ENCODE measurements around the gene EPB41L2.
A peak's percentile ranks its signal among the peaks of the same experiment; 100 is the strongest.

EPB41L2 gene

GRCh38 chr6:131061041-131061750, 1.8 kb downstream of the EPB41L2 start:
- peak; percentile 51 for DNase-seq

DNA sequence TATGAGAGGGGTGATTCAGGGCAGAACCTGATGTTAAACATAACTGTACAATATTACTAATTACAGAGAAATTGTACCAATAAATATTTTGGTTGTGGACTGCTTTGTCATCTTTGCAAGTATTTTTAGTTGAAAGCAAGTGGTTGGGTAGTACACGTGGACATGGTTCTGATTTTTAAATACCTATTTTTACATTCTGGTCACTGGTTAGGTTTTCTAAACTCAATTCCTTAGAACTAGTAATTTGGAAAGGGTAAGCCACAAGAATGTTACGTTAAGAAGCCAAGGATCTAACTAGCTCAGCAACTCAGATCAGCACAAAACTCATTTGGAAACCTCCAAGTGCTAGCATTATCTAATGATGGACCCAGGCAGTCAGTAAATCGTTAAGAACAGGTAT, 2.7 kb downstream of the EPB41L2 start:
- peak; percentile 52 for DNase-seq

- peak; percentile 47 for DNase-seq
Observed at GRCh38 chr6:131059486-131059885, 3.6 kb downstream of the EPB41L2 start.

DNA sequence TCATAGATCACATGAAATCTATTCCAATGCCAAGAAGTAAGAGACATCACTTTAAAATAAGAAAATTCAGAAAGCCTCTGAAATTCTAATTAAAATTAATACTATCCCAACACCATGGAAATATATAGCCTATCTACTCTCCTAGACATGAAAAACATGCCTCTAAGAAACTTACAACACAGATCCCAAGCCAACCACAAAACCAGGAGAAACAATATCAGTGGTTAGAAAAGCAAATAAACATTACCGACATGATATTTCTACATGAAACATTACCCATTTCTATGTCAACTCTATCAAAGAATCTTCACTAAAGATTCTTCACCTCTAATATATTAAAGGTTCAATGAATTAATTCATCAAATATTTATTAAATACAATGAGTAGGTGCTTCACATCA, 4.8 kb downstream of the EPB41L2 start:
- no peak for DNase-seq

- no peak for DNase-seq
Observed at GRCh38 chr6:131054392-131055250, 8.4 kb downstream of the EPB41L2 start.

DNA sequence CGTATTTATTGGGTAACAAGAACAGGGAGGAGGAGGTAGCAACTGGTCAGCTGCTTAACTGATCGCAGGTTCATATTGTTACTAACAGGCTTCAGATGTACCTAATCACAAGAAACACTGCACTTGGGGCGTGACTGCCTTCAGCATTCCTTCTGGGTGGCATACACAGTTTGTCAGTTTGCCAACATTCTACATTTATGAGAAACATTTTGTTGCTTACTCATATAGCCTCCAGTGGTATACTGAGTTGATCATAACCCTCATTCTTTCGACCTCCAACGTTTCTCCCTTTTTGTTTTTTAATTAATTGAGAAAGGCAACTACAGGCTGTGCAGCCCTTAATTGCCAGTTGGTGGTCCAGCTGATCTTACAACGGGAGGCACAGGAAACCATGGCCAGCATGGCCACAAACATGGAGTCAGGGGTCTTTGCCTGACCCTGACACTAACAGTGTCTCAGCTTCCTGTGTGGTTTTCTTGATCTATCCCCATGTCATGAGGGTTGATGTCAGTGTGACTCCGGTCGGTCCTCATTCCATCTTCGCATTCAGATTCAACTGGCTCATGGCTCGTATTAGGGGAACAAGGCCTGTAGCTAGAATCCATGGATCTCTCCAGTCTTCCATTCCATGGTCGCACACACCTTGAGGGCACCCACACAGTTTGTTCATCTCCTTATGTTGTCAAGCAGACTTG, 9.4 kb downstream of the EPB41L2 start:
- no peak for DNase-seq

DNA sequence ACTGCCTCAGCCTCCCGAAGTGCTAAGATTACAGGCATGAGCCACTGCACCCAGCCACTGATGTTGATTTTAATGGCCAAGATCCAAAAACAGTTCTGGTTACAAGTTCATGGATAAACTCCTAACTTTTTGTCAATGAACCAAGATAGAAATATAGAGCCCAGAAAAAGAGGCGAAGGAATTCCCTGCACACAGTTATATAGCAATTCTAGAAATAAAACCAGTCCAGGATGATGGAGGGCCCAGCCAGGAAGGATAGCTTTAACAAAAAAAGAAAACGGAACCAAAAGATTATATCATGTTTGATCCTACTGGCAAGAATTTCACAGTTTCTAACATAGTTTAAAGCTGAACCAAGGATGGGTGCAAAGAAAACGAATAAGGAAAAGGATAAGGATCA, 10.9 kb downstream of the EPB41L2 start:
- DNase-seq = no peak

- no peak for DNase-seq
Observed at GRCh38 chr6:131051341-131051740, 11.7 kb downstream of the EPB41L2 start.

DNA sequence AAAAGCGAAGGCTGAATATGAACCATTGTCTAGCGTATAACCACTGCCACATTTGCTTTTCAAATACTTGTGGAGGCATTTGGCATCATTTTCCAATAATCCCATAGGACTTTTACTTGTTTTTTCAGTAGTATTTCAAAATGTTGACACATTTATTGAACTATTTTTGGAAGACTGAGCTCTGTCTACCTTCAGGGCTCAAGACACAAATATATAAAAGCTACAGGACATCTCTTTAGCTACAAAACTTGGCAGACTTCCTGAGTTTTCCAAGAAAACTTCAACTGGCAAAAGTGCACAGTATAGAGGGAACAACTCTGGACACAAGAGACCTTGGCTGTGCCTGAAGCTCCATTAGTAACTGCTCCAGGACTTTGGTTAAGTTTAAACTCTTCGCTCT, 13.4 kb downstream of the EPB41L2 start:
- DNase-seq = peak; percentile 68

- DNase-seq = peak; percentile 80
Observed at GRCh38 chr6:131048933-131049515, 14.0 kb downstream of the EPB41L2 start.

DNA sequence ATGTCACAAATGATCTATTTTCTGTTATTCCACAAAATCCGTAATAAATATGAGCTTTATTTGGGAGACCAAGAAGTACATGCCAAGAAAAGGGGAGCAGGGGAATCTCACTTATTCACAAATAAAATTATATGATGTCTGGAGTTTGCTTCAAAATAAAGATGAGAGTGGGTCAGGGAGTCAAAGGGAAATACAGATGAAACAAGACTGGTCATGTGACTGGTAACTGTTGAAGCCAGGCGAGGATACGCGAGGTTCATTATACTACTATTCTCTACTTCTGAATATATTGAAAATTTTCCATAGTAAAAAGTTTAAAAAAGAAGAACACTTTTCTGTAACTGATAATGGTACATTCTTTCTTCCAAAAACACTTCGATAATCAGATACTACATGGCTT, 14.6 kb downstream of the EPB41L2 start:
- DNase-seq = no peak

GRCh38 chr6:131045139-131045538, 17.9 kb downstream of the EPB41L2 start:
- DNase-seq = no peak

DNA sequence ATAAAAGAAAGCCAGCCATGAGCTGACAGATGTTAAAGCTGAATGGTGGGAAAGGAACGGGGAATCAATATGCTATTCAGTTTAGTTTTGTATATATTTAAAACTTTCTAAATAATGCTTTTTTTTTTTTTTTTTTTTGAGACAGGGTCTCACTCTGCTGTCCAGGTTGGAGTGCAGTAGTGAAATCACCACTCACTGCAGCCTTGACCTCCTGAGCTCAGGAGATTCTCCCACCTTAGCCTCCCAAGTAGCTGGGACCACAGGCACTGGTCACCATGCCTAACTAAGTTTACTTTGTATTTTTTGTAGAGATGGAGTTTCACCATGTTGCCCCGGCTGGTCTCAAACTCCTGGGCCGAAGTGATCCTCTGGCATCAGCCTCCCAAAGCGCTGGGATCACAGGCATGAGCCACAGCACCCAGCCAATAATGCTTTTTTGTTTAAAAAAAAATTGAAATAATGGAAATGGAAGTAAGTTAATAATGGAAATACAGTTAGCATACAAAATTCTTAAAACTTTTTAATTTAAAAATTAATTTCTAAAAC, 19.1 kb downstream of the EPB41L2 start:
- DNase-seq = no peak

DNA sequence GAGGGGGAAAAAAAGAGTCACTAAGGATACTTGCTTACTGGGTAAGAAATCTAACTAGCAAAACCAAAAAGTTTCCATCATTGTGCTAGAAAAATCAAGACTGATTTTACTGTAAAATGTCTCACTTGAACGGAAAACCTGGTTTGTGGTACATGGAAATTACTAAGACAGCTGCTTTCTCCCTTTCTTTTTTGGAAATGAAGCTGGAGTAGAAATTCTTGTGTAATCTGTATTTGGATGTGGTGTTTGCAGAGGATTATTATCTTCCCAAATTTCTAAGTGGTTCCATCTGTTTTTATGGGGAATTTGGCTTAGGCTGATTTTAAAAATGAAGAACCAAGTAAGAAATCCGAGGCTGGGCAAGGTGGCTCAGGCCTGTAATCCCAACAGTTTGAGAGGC, 20.4 kb downstream of the EPB41L2 start:
- peak; percentile 70 for DNase-seq

DNA sequence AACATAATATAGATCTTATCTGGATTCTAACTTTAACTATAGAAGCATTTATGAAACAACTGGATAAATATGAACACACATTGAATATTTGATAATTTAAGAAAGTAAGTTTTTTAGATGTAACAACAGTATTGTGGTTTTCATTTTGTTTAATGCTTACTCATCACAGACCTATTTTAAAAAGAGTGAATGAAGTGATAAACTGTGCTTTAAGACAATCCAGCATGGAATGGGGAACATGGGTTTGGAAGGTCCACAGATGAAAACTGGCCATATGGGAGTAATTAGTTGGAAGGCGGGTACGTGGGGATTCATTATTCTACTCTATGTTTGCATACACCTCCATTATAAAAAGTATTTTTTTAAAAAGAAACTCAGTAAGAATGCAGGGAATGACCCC, 21.2 kb downstream of the EPB41L2 start:
- DNase-seq = peak; percentile 71

- no peak for DNase-seq
Observed at GRCh38 chr6:131040866-131041265, 22.2 kb downstream of the EPB41L2 start.

GRCh38 chr6:131039345-131039680, 23.7 kb downstream of the EPB41L2 start:
- no peak for DNase-seq

DNA sequence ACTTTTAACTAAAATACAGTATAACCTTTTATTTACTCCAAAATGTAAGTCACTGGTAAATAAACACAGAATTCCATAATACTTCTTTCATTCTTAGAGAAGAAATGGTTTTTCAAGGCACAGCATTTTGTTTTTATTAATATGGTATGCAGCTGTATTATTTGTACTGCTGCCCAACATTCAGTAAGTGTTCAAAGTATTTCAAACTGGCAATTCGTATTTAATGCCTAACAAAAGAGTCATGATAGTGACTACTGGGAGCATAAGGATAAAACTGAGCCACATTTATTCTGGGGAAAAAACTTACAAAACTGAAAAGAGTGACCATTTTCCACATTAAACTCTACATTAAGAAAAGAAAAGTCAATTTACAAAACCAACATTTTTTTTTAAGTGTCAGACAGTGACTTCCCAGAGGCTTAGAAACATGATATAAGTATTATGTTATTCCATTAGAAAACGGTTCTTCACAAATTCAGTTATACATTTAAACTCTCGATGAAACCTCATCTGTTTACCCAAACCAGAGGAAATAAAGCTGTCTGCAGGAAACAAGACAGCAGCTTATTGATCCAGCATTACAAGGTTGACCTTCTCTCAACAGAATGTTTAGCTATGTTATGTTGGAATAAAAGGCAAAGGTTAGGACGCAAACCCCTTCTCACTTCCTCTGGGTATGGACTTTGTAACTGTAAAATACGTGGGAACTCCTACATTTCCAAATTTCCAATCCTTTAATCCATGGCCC, 24.3 kb downstream of the EPB41L2 start:
- peak; percentile 71 for DNase-seq

DNA sequence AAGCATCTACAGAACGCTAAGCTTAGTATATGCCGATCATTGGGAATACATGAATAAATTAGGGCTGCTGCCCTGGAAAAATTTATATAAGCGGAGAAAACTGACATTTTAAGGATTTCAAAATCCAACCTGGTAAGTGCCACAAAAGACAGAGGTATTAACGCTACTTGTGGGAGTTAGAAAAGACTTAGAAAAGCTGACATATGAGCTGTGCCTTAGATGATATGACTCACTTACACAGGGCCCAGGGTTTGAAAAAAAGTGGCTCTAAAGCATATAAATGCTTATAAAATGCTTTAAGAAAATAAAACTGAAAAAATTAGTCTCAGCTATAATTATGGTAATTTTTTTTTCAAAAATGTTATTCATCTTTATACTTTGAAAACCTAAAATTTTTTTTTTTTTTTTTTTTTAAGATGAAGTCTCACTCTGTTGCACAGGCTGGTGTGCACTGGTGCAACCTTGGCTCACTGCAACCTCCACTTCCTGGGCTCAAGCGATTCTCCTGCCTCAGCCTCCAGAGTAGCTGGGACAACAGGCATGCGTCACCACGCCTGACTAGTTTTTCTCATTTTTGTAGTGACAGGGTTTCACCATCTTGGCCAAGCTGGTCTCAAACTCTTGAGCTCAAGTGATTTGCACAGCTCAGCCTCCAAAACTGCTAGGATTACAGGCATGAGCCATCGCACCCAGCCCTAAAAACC, 25.7 kb downstream of the EPB41L2 start:
- DNase-seq = no peak

GRCh38 chr6:131036601-131037000, 26.4 kb downstream of the EPB41L2 start:
- no peak for DNase-seq

GRCh38 chr6:131036143-131036542, 26.9 kb downstream of the EPB41L2 start:
- DNase-seq = no peak

GRCh38 chr6:131035582-131035981, 27.5 kb downstream of the EPB41L2 start:
- no peak for DNase-seq
